ENCODE results near the gene WDR88. TPM values are rescaled to one million over a fixed set of nuclear protein-coding genes. Genes with fewer than 3 reads are reported as not detected.

The WDR88 gene
- total RNA-seq, 1 experiment from 2014 or later, result 0.28 TPM

DNA sequence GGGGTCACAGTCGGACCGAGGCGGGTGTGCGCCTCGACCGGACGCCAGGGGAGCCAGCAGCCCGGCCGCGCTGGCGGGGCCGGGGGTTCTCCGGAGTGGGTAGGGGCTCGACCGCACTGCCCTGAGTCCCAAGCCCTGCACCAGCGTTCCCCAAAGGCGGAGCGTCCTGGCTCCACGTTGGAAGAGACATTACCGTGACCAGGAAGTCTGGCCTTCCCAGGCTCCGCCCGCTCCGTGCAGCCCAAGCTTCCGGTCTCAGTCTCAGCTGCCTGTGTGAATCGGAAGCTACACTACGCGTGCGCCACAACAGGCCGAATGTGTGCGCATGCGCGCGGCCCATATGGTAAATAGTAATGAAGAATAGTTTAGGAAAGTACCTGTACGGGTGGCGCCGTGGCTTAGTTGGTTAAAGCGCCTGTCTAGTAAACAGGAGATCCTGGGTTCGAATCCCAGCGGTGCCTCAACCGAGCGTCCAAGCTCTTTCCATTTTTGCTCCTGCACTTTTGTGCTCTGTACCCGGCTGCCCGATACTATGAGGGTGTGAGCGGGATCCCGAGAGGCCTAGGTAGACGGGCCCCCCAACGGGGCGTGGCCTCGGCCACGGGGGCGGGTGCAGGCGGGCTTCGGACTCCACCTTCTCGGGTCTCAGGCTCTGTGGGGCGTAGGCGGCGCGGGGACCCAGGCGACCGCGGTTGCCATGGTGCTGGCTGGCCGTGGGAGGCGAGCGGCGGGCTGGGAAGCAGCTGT is 44.9 kb downstream of the WDR88 start (continued):
- TF ChIP-seq, protein P1, sequence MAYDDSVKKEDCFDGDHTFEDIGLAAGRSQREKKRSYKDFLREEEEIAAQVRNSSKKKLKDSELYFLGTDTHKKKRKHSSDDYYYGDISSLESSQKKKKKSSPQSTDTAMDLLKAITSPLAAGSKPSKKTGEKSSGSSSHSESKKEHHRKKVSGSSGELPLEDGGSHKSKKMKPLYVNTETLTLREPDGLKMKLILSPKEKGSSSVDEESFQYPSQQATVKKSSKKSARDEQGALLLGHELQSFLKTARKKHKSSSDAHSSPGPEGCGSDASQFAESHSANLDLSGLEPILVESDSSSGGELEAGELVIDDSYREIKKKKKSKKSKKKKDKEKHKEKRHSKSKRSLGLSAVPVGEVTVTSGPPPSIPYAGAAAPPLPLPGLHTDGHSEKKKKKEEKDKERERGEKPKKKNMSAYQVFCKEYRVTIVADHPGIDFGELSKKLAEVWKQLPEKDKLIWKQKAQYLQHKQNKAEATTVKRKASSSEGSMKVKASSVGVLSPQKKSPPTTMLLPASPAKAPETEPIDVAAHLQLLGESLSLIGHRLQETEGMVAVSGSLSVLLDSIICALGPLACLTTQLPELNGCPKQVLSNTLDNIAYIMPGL (CRISPR knock-in tag; IDR thresholded peaks at IDR 0.05), result peak; percentile 85
- TF ChIP-seq TCF7 (CRISPR knock-in tag; IDR thresholded peaks at IDR 0.05; ENCODE audit: low read depth) (no peak), ZNF416 (CRISPR knock-in tag; IDR thresholded peaks at IDR 0.05) (no peak), CREM (CRISPR knock-in tag; IDR thresholded peaks at IDR 0.05) (peak; percentile 72), FOXK1 (CRISPR knock-in tag; IDR thresholded peaks at IDR 0.05) (no peak; the same call in none of the 2 replicates), SP1 (CRISPR knock-in tag; conservative IDR thresholded peaks at IDR 0.05) (peak; percentile 56), FOXP1 (CRISPR knock-in tag; IDR thresholded peaks at IDR 0.05; ENCODE audit: borderline replicate concordance) (no peak), IRF2 (CRISPR knock-in tag; IDR thresholded peaks at IDR 0.05; ENCODE audit: borderline replicate concordance, low read depth) (no peak)
- TF ChIP-seq, protein P2, sequence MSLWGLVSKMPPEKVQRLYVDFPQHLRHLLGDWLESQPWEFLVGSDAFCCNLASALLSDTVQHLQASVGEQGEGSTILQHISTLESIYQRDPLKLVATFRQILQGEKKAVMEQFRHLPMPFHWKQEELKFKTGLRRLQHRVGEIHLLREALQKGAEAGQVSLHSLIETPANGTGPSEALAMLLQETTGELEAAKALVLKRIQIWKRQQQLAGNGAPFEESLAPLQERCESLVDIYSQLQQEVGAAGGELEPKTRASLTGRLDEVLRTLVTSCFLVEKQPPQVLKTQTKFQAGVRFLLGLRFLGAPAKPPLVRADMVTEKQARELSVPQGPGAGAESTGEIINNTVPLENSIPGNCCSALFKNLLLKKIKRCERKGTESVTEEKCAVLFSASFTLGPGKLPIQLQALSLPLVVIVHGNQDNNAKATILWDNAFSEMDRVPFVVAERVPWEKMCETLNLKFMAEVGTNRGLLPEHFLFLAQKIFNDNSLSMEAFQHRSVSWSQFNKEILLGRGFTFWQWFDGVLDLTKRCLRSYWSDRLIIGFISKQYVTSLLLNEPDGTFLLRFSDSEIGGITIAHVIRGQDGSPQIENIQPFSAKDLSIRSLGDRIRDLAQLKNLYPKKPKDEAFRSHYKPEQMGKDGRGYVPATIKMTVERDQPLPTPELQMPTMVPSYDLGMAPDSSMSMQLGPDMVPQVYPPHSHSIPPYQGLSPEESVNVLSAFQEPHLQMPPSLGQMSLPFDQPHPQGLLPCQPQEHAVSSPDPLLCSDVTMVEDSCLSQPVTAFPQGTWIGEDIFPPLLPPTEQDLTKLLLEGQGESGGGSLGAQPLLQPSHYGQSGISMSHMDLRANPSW (CRISPR knock-in tag; conservative IDR thresholded peaks at IDR 0.05; ENCODE audit: low read depth), result no peak
- TF ChIP-seq, protein P3, sequence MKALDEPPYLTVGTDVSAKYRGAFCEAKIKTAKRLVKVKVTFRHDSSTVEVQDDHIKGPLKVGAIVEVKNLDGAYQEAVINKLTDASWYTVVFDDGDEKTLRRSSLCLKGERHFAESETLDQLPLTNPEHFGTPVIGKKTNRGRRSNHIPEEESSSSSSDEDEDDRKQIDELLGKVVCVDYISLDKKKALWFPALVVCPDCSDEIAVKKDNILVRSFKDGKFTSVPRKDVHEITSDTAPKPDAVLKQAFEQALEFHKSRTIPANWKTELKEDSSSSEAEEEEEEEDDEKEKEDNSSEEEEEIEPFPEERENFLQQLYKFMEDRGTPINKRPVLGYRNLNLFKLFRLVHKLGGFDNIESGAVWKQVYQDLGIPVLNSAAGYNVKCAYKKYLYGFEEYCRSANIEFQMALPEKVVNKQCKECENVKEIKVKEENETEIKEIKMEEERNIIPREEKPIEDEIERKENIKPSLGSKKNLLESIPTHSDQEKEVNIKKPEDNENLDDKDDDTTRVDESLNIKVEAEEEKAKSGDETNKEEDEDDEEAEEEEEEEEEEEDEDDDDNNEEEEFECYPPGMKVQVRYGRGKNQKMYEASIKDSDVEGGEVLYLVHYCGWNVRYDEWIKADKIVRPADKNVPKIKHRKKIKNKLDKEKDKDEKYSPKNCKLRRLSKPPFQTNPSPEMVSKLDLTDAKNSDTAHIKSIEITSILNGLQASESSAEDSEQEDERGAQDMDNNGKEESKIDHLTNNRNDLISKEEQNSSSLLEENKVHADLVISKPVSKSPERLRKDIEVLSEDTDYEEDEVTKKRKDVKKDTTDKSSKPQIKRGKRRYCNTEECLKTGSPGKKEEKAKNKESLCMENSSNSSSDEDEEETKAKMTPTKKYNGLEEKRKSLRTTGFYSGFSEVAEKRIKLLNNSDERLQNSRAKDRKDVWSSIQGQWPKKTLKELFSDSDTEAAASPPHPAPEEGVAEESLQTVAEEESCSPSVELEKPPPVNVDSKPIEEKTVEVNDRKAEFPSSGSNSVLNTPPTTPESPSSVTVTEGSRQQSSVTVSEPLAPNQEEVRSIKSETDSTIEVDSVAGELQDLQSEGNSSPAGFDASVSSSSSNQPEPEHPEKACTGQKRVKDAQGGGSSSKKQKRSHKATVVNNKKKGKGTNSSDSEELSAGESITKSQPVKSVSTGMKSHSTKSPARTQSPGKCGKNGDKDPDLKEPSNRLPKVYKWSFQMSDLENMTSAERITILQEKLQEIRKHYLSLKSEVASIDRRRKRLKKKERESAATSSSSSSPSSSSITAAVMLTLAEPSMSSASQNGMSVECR (CRISPR knock-in tag; IDR thresholded peaks at IDR 0.05; ENCODE audit: borderline replicate concordance), result no peak

DNA sequence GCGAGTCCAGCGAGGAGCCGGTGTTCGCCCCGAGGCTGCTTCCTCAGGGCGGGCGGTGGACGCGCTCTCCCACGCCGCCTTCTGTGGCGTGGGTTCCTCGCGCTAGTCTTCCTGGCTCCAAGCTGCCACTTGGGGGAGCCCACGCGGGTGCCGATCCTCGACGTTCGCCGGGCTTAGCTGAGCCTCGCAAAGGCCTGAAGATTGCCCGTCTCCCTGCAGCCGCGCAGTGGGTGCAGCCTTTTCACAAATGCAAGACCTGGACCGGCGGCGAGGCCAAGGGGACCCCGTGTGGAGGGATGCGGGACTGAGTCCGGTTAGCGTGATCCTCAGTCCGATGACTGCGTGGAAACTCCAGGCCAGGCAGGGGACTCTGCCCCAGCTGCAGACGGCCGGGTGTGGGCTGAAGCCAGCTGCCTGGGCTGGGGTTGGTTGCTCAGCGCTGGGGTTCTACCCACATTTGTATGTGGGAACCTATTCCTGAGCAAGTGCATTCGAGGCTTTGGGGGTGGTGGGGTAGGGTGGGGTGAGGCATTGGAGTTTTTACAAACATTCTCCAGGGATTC is 45.6 kb downstream of the WDR88 start:
- peaks cover 20% of the 10 kb centered on the region for H3K4me1 Mint-ChIP-seq
- TF ChIP-seq NFATC4 (CRISPR knock-in tag; IDR thresholded peaks at IDR 0.05), result peak; percentile 56; the same call in 1 of the 2 replicates
- TF ChIP-seq, protein P4, sequence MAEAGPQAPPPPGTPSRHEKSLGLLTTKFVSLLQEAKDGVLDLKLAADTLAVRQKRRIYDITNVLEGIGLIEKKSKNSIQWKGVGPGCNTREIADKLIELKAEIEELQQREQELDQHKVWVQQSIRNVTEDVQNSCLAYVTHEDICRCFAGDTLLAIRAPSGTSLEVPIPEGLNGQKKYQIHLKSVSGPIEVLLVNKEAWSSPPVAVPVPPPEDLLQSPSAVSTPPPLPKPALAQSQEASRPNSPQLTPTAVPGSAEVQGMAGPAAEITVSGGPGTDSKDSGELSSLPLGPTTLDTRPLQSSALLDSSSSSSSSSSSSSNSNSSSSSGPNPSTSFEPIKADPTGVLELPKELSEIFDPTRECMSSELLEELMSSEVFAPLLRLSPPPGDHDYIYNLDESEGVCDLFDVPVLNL (CRISPR knock-in tag; IDR thresholded peaks at IDR 0.05; ENCODE audit: borderline replicate concordance, low read depth), result peak; percentile 51; the same call in 1 of the 2 replicates
- no peak for TF ChIP-seq ELF4 (CRISPR knock-in tag; IDR thresholded peaks at IDR 0.05; ENCODE audit: low read depth)
- no peak for TF ChIP-seq ZNF317 (CRISPR knock-in tag; IDR thresholded peaks at IDR 0.05; ENCODE audit: borderline replicate concordance, low read depth)
- TF ChIP-seq, protein P5, sequence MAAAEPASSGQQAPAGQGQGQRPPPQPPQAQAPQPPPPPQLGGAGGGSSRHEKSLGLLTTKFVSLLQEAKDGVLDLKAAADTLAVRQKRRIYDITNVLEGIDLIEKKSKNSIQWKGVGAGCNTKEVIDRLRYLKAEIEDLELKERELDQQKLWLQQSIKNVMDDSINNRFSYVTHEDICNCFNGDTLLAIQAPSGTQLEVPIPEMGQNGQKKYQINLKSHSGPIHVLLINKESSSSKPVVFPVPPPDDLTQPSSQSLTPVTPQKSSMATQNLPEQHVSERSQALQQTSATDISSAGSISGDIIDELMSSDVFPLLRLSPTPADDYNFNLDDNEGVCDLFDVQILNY (CRISPR knock-in tag; IDR thresholded peaks at IDR 0.05), result 0 out of 2 replicates have a peak, but pooled peaks have one; percentile 51
- TF ChIP-seq, protein P6, sequence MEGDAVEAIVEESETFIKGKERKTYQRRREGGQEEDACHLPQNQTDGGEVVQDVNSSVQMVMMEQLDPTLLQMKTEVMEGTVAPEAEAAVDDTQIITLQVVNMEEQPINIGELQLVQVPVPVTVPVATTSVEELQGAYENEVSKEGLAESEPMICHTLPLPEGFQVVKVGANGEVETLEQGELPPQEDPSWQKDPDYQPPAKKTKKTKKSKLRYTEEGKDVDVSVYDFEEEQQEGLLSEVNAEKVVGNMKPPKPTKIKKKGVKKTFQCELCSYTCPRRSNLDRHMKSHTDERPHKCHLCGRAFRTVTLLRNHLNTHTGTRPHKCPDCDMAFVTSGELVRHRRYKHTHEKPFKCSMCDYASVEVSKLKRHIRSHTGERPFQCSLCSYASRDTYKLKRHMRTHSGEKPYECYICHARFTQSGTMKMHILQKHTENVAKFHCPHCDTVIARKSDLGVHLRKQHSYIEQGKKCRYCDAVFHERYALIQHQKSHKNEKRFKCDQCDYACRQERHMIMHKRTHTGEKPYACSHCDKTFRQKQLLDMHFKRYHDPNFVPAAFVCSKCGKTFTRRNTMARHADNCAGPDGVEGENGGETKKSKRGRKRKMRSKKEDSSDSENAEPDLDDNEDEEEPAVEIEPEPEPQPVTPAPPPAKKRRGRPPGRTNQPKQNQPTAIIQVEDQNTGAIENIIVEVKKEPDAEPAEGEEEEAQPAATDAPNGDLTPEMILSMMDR (IDR thresholded peaks at IDR 0.05), result 0 out of 2 replicates have a peak, but pooled peaks have one; percentile 15
- TF ChIP-seq ZNF121 (CRISPR knock-in tag; IDR thresholded peaks at IDR 0.05), result 0 out of 2 replicates have a peak, but pooled peaks have one; percentile 34
- 0 out of 2 replicates have a peak, but pooled peaks have one; percentile 68 for TF ChIP-seq ZNF416 (CRISPR knock-in tag; IDR thresholded peaks at IDR 0.05)
- TF ChIP-seq, protein P7, sequence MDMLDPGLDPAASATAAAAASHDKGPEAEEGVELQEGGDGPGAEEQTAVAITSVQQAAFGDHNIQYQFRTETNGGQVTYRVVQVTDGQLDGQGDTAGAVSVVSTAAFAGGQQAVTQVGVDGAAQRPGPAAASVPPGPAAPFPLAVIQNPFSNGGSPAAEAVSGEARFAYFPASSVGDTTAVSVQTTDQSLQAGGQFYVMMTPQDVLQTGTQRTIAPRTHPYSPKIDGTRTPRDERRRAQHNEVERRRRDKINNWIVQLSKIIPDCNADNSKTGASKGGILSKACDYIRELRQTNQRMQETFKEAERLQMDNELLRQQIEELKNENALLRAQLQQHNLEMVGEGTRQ (CRISPR knock-in tag; IDR thresholded peaks at IDR 0.05), result no peak
- no peak for TF ChIP-seq CREM (CRISPR knock-in tag; IDR thresholded peaks at IDR 0.05)

More for the DNA sequence above, 45.6 kb downstream of the WDR88 start:
- Mint-ChIP-seq H3K36me3 (no peaks in the 10 kb centered on the region), H3K4me3 (peak overlapping the region; percentile 91), H3K9me3 (no peaks in the 10 kb centered on the region), H3K27ac (no peak overlapping the region), H3K27me3 (ENCODE audit: low read depth) (peaks cover 15% of the 10 kb centered on the region)
- ATAC-seq, result peak; percentile 1
- ChIA-PET POLR2A (interaction anchor here (1.0 to 1.3 kb wide), 2 partner anchors 46 to 501 kb away, joined by 3 read pairs; no protein-coding TSS in a partner anchor), CTCF (interaction anchor here (0.8 to 3.5 kb wide), 19 partner anchors 9 to 502 kb away, joined by 3 to 19 read pairs (median 5); partner anchors contain the start of genes ANKRD27, RGS9BP and WDR88)
- DNase-seq (ENCODE audit: low spot score), result peak; percentile 64

All from WTC11 (cell line).